HepG2 (cell line): ENCODE measurements around the gene DIAPH3. TPM values are rescaled to one million over a fixed set of nuclear protein-coding genes. Genes with fewer than 3 reads are reported as not detected.

ENCODE experiments used
- ATAC-seq: fragments of 200-7000 bp; cut with Tn5 transposase; 3 replicates; pipeline ENCODE4 v1.9.1; 2020; ENCODE audit warnings: mild to moderate bottlenecking, moderate library complexity
- BruUV-seq: library from RNA; stranded (reverse); fragments of 400-500 nt; replicated peaks from 2 replicates; lab custom pipeline; 2021; lab: Mats Ljungman, UMichigan
- CTCF ChIA-PET: fragments of 300-600 bp; formaldehyde crosslinking; extraction: SDS; loops from one replicate; lab custom pipeline; 2021; ENCODE audit warnings: low total read pairs, inconsistent platforms, low intra/inter-chr PET ratio; lab: Yijun Ruan, JAX
- POLR2A ChIA-PET: fragments of 350-600 bp; sonication (Branson Sonifier 250); formaldehyde crosslinking; loops from one replicate; lab custom pipeline; 2020; ENCODE audit warnings: antibody characterized with exemption, inconsistent platforms; lab: Yijun Ruan, JAX
- DNase-seq: peaks from one replicate; pipeline ENCODE4 v3.0.0-alpha.2; 2015; ENCODE audit warnings: low spot score
- FAIRE-seq: peaks from 3 replicates; lab custom pipeline; 2011; peaks lifted over from hg19 to GRCh38; lab: Jason Lieb, UNC
- H2AFZ ChIP-seq: one replicate; pipeline ENCODE4 v1.6.1; 2011; ENCODE audit warnings: low read length, inconsistent platforms
- H3K27ac ChIP-seq: fragments of 300-600 bp; 3 replicates; pipeline ENCODE4 v1.8.0; 2011; ENCODE audit warnings: mixed run types, mild to moderate bottlenecking, mixed read lengths, low read length, inconsistent platforms; ENCODE audit not compliant: insufficient read depth; ENCODE audit errors: extremely low read length
- H3K27me3 ChIP-seq, 2 experiments: fragments of 200-600 bp in 1 of 2; 2 replicates in 1 of 2; 3 replicates in 1 of 2; pipeline versions ENCODE4 v1.6.0 to v1.8.0; 2011; ENCODE audit warnings: low read length in 2 of 2, mild to moderate bottlenecking in 2 of 2, moderate library complexity in 2 of 2, inconsistent platforms in 1 of 2; ENCODE audit not compliant: insufficient read depth in 2 of 2, control insufficient read depth in 1 of 2
- H3K36me3 ChIP-seq, 2 experiments: fragments of 200-600 bp in 1 of 2; replicated peaks in 1 of 2; 2 replicates in 1 of 2; 3 replicates in 1 of 2; pipeline versions ENCODE4 v1.5.1 to v1.8.0; 2011; ENCODE audit warnings: low read length in 2 of 2, inconsistent platforms in 1 of 2; ENCODE audit not compliant: insufficient read depth in 2 of 2, control insufficient read depth in 1 of 2
- H3K4me1 ChIP-seq: 2 replicates; pipeline ENCODE4 v1.5.1; 2012; ENCODE audit warnings: low read length, inconsistent platforms; ENCODE audit not compliant: insufficient read depth
- H3K4me2 ChIP-seq: 2 replicates; pipeline ENCODE4 v1.6.0; 2011; ENCODE audit warnings: low read depth, low read length, inconsistent platforms
- H3K4me3 ChIP-seq, 3 experiments: fragments of 200-600 bp in 1 of 3; sonication (generic), shearing (Covaris generic) in 1 of 3; replicated peaks in 1 of 3; 2 replicates each; pipeline ENCODE4 v1.5.1; 2011 to 2016; ENCODE audit warnings: low read length in 3 of 3, inconsistent platforms in 2 of 3, low read depth in 2 of 3, mild to moderate bottlenecking in 2 of 3, control low read depth in 1 of 3, mixed read lengths in 1 of 3; ENCODE audit not compliant: insufficient read depth in 1 of 3
- H3K79me2 ChIP-seq: one replicate; pipeline ENCODE4 v1.6.1; 2011; ENCODE audit warnings: low read length, inconsistent platforms; ENCODE audit not compliant: insufficient read depth
- H3K9ac ChIP-seq: 2 replicates; pipeline ENCODE4 v1.6.0; 2011; ENCODE audit warnings: mild to moderate bottlenecking, low read depth, low read length, inconsistent platforms; ENCODE audit not compliant: insufficient read depth
- H3K9me3 ChIP-seq: 2 replicates; pipeline ENCODE4 v1.5.1; 2012; ENCODE audit warnings: mild to moderate bottlenecking, low read length
- H4K20me1 ChIP-seq: 2 replicates; pipeline ENCODE4 v1.6.0; 2011; ENCODE audit warnings: inconsistent platforms, mild to moderate bottlenecking, low read length, moderate library complexity; ENCODE audit not compliant: insufficient read depth
- ETS1 ChIP-seq: sonication (generic); formaldehyde crosslinking; IDR thresholded peaks from 2 replicates; pipeline ENCODE4 v1.4.0; 2020; ENCODE audit warnings: missing genetic modification reagents
- GMEB2 ChIP-seq: IDR thresholded peaks from 2 replicates; pipeline ENCODE4 v1.6.1; 2016; ENCODE audit warnings: missing biosample characterization, missing genetic modification reagents, low read depth
- KDM4B ChIP-seq: sonication (generic); formaldehyde crosslinking; IDR thresholded peaks from 2 replicates; pipeline ENCODE4 v1.4.0; 2020; ENCODE audit warnings: missing genetic modification reagents
- NFATC3 ChIP-seq: sonication (generic); formaldehyde crosslinking; IDR thresholded peaks from 2 replicates; pipeline ENCODE4 v1.5.1; 2020; ENCODE audit warnings: mild to moderate bottlenecking, missing genetic modification reagents
- RBFOX2 ChIP-seq: fragments of 200-400 bp; formaldehyde crosslinking; IDR thresholded peaks from 2 replicates; pipeline ENCODE4 v1.6.1; 2017; ENCODE audit warnings: low read depth, mild to moderate bottlenecking, low read length
- RBM22 ChIP-seq: fragments of 200-400 bp; formaldehyde crosslinking; optimal IDR thresholded peaks from 2 replicates; pipeline ENCODE3; 2017; ENCODE audit warnings: mild to moderate bottlenecking, low read length, moderate library complexity
- REPIN1 ChIP-seq: sonication (generic); formaldehyde crosslinking; IDR thresholded peaks from 2 replicates; pipeline ENCODE4 v1.8.0; 2022; ENCODE audit warnings: missing genetic modification reagents, low read depth, mild to moderate bottlenecking, borderline replicate concordance
- SAP130 ChIP-seq: IDR thresholded peaks from 2 replicates; pipeline ENCODE4 v1.6.1; 2016; ENCODE audit warnings: low read depth
- SRSF4 ChIP-seq: fragments of 200-400 bp; formaldehyde crosslinking; IDR thresholded peaks from one replicate; pipeline ENCODE4 v1.6.1; 2018; ENCODE audit warnings: mild to moderate bottlenecking, low read depth, low read length, moderate library complexity; ENCODE audit not compliant: poor library complexity, severe bottlenecking
- ZFP91 ChIP-seq: sonication (generic); formaldehyde crosslinking; IDR thresholded peaks from 2 replicates; pipeline ENCODE4 v1.9.0; 2022; ENCODE audit warnings: missing genetic modification reagents, mild to moderate bottlenecking, borderline replicate concordance
- ZNF225 ChIP-seq: sonication (generic); formaldehyde crosslinking; IDR thresholded peaks from 2 replicates; pipeline ENCODE4 v1.4.0; 2020; ENCODE audit warnings: mild to moderate bottlenecking, missing genetic modification reagents
- ZNF230 ChIP-seq: sonication (generic); formaldehyde crosslinking; IDR thresholded peaks from 2 replicates; pipeline ENCODE4 v1.4.0; 2020; ENCODE audit warnings: mild to moderate bottlenecking, missing genetic modification reagents
- ZNF333 ChIP-seq: sonication (generic); formaldehyde crosslinking; IDR thresholded peaks from 2 replicates; pipeline ENCODE4 v1.4.0; 2020; ENCODE audit warnings: mild to moderate bottlenecking, missing genetic modification reagents, borderline replicate concordance
- ZNF362 ChIP-seq: sonication (generic); formaldehyde crosslinking; IDR thresholded peaks from 2 replicates; pipeline ENCODE4 v1.4.0; 2020; ENCODE audit warnings: missing genetic modification reagents, mild to moderate bottlenecking, borderline replicate concordance
- ZNF367 ChIP-seq: sonication (generic); formaldehyde crosslinking; IDR thresholded peaks from 2 replicates; pipeline ENCODE4 v1.4.0; 2020; ENCODE audit warnings: missing genetic modification reagents, borderline replicate concordance
- ZNF556 ChIP-seq: sonication (generic); formaldehyde crosslinking; IDR thresholded peaks from 2 replicates; pipeline ENCODE4 v1.4.0; 2020; ENCODE audit warnings: mild to moderate bottlenecking, missing genetic modification reagents, borderline replicate concordance
- ZNF749 ChIP-seq: sonication (generic); formaldehyde crosslinking; IDR thresholded peaks from 2 replicates; pipeline ENCODE4 v1.8.0; 2022; ENCODE audit warnings: mild to moderate bottlenecking, missing genetic modification reagents, moderate library complexity, borderline replicate concordance
- ZNF790 ChIP-seq: sonication (generic); formaldehyde crosslinking; IDR thresholded peaks from 2 replicates; pipeline ENCODE4 v1.8.0; 2022; ENCODE audit warnings: missing genetic modification reagents, mild to moderate bottlenecking, borderline replicate concordance
- WGBS: methylation state at CpG from one replicate; pipeline ENCODE4 v1.1.6; 2017; ENCODE audit warnings: low lambda C conversion rate; 5-methylcytosine and 5-hydroxymethylcytosine counted together
- in situ Hi-C: cut with HindIII; loops from 2 replicates; pipeline ENCODE4 v1.10.0; 2017; ENCODE audit warnings: low pct_unique_long_range_greater_than_20kb; ENCODE audit not compliant: extremely low pct_ligation_motif_present
- intact Hi-C: fragments of 100-400 bp; cut with micrococcal nuclease; formaldehyde crosslinking; loops from one replicate; pipeline ENCODE4 v1.10.0; 2022; ENCODE audit not compliant: unreplicated experiment
- polyA plus RNA-seq, 8 experiments: library from polyadenylated mRNA; depleted of rRNA in 3 of 8; stranded (reverse) in 7 of 8; unstranded in 1 of 8; fragments of >200 nt; fragmentation: Illumina TruSeq in 4 of 8; extraction: Trizol in 4 of 8; gene quantifications; 2 replicates each; pipeline versions ENCODE4 v1.2.1 to v1.2.3, GENCODE V29; 2011 to 2016; ENCODE audit warnings: low read depth in 4 of 8, missing spikeins in 1 of 8, mixed read lengths in 1 of 8; ENCODE audit not compliant: insufficient read depth in 1 of 8
- total RNA-seq, 5 experiments: library from RNA; depleted of rRNA; stranded (reverse); fragments of >200 nt; fragmentation: Illumina TruSeq; extraction: Trizol; gene quantifications; 2 replicates each; pipeline ENCODE4 v1.2.3, GENCODE V29; 2016; ENCODE audit warnings: low read depth in 1 of 5

The DIAPH3 gene
- total and polyA plus RNA-seq, 2 of the 13 experiments (the other 11 are each of a cell fraction or from before 2014, with no cell fraction given), result 4.0 to 9.3 TPM

GRCh38 chr13:59839186-59839585 is 324.5 kb downstream of the DIAPH3 start (continued):
- no peak for TF ChIP-seq ZNF225 (CRISPR knock-in tag)
- no peak for TF ChIP-seq NFATC3 (CRISPR knock-in tag)
- no peak for TF ChIP-seq SRSF4
- no peak for TF ChIP-seq RBM22
- no peak for TF ChIP-seq ZNF362

GRCh38 chr13:59837101-59837500 is 326.6 kb downstream of the DIAPH3 start:
- FAIRE-seq (no peak), ATAC-seq (no peak), DNase-seq (no peak)
- H3K27me3 ChIP-seq, result no peaks in the 10 kb centered on the region; a peak in 1 of 5 replicates
- TF ChIP-seq ZNF749 (CRISPR knock-in tag) (no peak), ZNF367 (no peak), GMEB2 (no peak), ZNF333 (no peak), ZFP91 (CRISPR knock-in tag) (no peak), RBFOX2 (no peak), ZNF230 (CRISPR knock-in tag) (no peak), KDM4B (no peak), ZNF790 (CRISPR knock-in tag) (no peak), ZNF556 (no peak), ETS1 (CRISPR knock-in tag) (no peak), SAP130 (CRISPR knock-in tag) (no peak), REPIN1 (no peak)
- BruUV-seq, result no TSS peak
- no peak overlapping the region for H2AFZ ChIP-seq
- H3K9me3 ChIP-seq, result no peaks in the 10 kb centered on the region
- no peaks in the 10 kb centered on the region for H3K36me3 ChIP-seq
- H4K20me1 ChIP-seq, result no peaks in the 10 kb centered on the region
- H3K4me3 ChIP-seq, result no peak overlapping the region
- POLR2A ChIA-PET, result no interaction called here
- H3K27ac ChIP-seq, result no peak overlapping the region
- in situ Hi-C loops (no loop called here), intact Hi-C loops (no loop called here)
- no peak overlapping the region for H3K9ac ChIP-seq
- H3K79me2 ChIP-seq, result no peaks in the 10 kb centered on the region
- H3K4me2 ChIP-seq, result no peak overlapping the region
- peaks cover 5% of the 10 kb centered on the region for H3K4me1 ChIP-seq
- WGBS, result 97% methylated on average over 3 of the region's 3 CpGs
- CTCF ChIA-PET, result no interaction called here
